ENCODE results near the gene ZNF750.

ZNF750 gene

DNA sequence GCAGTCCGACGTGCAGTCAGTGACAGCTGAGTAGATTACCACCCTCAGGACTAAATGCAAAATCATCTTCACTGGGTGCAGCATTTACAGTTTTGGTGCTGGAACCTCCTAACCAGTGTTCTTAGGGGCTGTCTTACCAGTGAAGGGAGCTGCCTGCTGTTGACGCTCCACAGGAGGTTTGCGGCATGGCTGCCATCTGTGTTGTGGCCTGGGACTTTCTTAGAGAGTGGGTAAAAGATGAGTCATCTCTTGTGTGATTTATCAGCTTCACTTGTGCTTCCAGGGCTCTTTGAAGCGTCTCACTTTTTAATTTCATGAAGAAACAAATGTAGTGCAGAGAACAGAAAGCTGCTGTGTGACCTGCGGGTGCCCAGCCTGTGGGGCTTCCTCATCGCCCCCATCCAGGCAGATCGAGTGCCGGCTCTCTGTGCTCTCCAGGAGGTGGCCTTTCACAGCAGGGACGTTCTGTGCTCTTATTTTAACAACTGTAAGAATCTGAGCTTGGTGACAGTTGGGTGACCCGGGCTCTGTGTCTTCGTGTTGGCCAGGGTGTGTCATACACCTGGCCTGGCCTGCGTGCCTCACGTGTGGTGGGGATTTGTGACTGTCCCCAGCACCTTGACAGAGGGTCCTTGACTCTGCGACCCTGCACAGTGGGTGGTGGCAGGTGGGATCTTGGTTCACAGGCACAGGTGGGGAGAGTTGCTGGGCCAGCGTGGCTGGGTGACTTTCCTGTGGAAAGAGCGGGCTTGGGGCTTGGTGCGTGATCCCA is 24.3 kb upstream of the ZNF750 start:
- H3K9me3 ChIP-seq (ENCODE audit: control insufficient read depth, low read length) = no peaks in the 10 kb centered on the region
- H3K4me3 ChIP-seq (ENCODE audit: low read length) = no peak overlapping the region
- H3K4me1 ChIP-seq (ENCODE audit: control insufficient read depth, insufficient read depth, low read length) = peaks cover 25% of the 10 kb centered on the region
- no peak overlapping the region for H3K9ac ChIP-seq (ENCODE audit: low read length)
- no peaks in the 10 kb centered on the region for H3K36me3 ChIP-seq (ENCODE audit: control insufficient read depth, insufficient read depth, low read length, severe bottlenecking)
- no peaks in the 10 kb centered on the region for H3K27me3 ChIP-seq (replicated peaks; ENCODE audit: control insufficient read depth, insufficient read depth, low read length)
- DNase-seq (ENCODE audit: low read depth) = peak; percentile 59

DNA sequence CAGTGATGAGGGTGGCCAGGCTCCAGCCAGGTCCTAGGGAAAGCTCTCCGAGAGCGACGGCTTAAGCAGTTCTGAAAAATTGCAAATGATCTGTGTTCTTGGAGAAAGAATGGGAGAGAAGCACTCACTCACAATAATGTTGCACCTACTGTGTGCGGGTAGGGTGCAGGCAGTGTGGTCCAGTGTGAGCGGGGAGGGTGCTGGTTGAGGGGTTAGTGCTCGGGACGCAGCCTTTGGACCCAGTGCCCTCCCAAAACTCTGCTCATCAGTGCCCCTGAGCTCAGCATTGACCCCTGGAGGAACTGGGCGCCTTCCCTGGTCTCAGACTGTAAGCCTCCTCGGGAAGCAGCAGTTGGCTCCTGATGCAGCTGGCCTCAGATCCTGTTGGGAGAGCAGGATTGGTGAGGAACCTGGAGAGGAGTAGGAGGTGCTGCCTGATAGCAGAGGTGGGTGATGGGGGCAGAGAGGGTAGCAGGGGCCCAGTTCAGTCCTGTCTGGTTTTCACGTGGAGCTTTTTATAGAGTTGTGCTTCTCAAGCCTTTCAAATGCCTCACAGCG is 23.6 kb upstream of the ZNF750 start:
- H3K27me3 ChIP-seq (replicated peaks; ENCODE audit: control insufficient read depth, insufficient read depth, low read length) = no peaks in the 10 kb centered on the region
- DNase-seq (ENCODE audit: low read depth) = no peak
- H3K36me3 ChIP-seq (ENCODE audit: control insufficient read depth, insufficient read depth, low read length, severe bottlenecking) = no peaks in the 10 kb centered on the region
- H3K9me3 ChIP-seq (ENCODE audit: control insufficient read depth, low read length) = no peaks in the 10 kb centered on the region
- H3K9ac ChIP-seq (ENCODE audit: low read length) = no peak overlapping the region
- H3K4me1 ChIP-seq (ENCODE audit: control insufficient read depth, insufficient read depth, low read length) = peaks cover 25% of the 10 kb centered on the region
- no peak overlapping the region for H3K4me3 ChIP-seq (ENCODE audit: low read length)

DNA sequence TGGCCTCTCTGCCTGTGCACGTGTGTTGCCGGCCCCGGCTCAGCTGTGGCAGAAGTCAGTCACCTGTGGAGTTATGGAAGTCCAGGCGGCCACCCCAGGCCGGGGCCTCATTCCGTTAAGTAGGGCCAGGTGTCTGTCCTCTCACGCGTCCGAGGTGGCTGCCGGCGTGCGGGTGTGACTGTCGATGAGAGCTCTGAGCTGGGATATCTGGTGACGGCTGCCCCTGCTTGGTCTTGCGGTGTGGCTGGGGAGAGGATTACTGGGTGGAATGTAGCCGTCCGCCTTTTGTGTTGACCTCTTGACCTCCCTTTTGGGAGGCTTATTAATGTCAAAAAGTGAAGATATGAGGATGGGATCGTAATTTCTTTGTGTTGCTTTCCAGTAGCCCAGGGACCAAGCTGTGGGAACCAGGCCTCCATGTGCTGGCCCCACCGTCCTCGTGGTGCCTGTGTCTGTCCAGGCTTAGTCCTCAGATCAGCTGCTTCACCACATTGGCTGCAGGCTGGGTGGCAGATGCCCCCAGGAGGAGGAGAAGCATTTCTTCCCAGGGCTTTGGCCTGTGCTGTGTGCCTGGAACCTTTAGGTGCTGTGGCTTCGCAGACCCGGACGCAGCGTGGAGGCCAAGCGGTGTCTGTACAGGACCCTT is 23.0 kb upstream of the ZNF750 start:
- Histone ChIP-seq H3K4me3 (ENCODE audit: low read length) (no peak overlapping the region), H3K36me3 (ENCODE audit: control insufficient read depth, insufficient read depth, low read length, severe bottlenecking) (no peaks in the 10 kb centered on the region), H3K27me3 (replicated peaks; ENCODE audit: control insufficient read depth, insufficient read depth, low read length) (no peaks in the 10 kb centered on the region), H3K9me3 (ENCODE audit: control insufficient read depth, low read length) (no peaks in the 10 kb centered on the region), H3K4me1 (ENCODE audit: control insufficient read depth, insufficient read depth, low read length) (peaks cover 25% of the 10 kb centered on the region), H3K9ac (ENCODE audit: low read length) (no peak overlapping the region)
- DNase-seq (ENCODE audit: low read depth) = no peak

DNA sequence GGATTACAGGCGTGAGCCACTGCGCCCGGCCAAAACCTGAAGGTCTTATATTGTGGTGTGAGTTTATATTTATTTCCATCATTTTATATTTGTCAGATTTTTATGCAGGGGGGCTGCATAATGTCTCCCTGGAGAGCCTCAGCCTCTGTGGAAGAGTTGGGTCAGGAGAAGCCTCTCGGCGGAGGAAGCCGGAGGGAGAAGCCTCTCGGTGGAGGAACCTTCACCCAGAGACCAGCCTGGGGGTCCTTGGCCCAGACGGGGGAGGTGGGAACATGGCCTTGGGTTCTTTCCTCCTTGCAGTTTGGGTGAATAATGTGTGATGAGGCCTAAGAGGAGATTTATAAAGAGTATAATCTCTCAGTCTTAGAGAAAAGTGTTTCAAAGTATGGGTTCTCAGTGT is 22.4 kb upstream of the ZNF750 start:
- H3K4me1 ChIP-seq (ENCODE audit: control insufficient read depth, insufficient read depth, low read length) = peaks cover 23% of the 10 kb centered on the region
- H3K27me3 ChIP-seq (replicated peaks; ENCODE audit: control insufficient read depth, insufficient read depth, low read length) = no peaks in the 10 kb centered on the region
- DNase-seq (ENCODE audit: low read depth) = no peak
- H3K4me3 ChIP-seq (ENCODE audit: low read length) = no peak overlapping the region
- no peaks in the 10 kb centered on the region for H3K9me3 ChIP-seq (ENCODE audit: control insufficient read depth, low read length)
- no peak overlapping the region for H3K9ac ChIP-seq (ENCODE audit: low read length)
- H3K36me3 ChIP-seq (ENCODE audit: control insufficient read depth, insufficient read depth, low read length, severe bottlenecking) = no peaks in the 10 kb centered on the region

DNA sequence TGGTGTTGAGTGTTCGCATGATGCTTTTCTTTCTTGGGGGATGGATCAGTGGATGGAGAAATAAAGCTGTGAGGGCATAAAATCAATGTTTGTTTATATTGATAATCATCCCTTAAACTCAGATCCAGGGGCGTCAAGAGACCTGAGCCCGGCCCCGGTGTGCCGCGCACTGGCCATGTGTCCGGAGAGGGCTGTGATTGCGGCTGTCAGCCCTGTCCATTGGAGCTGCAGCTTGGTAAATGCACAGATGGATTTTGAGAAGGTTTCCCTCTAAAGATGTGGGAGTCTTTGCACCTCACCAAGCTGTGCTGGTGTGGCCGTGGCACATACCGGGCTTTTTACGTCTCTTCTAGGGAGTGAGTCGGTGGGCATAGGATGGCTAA is 21.6 kb upstream of the ZNF750 start:
- Histone ChIP-seq H3K9ac (ENCODE audit: low read length) (no peak overlapping the region), H3K4me3 (ENCODE audit: low read length) (no peak overlapping the region), H3K36me3 (ENCODE audit: control insufficient read depth, insufficient read depth, low read length, severe bottlenecking) (no peaks in the 10 kb centered on the region), H3K27me3 (replicated peaks; ENCODE audit: control insufficient read depth, insufficient read depth, low read length) (no peaks in the 10 kb centered on the region), H3K9me3 (ENCODE audit: control insufficient read depth, low read length) (no peaks in the 10 kb centered on the region), H3K4me1 (ENCODE audit: control insufficient read depth, insufficient read depth, low read length) (peaks cover 15% of the 10 kb centered on the region)
- no peak for DNase-seq (ENCODE audit: low read depth)

DNA sequence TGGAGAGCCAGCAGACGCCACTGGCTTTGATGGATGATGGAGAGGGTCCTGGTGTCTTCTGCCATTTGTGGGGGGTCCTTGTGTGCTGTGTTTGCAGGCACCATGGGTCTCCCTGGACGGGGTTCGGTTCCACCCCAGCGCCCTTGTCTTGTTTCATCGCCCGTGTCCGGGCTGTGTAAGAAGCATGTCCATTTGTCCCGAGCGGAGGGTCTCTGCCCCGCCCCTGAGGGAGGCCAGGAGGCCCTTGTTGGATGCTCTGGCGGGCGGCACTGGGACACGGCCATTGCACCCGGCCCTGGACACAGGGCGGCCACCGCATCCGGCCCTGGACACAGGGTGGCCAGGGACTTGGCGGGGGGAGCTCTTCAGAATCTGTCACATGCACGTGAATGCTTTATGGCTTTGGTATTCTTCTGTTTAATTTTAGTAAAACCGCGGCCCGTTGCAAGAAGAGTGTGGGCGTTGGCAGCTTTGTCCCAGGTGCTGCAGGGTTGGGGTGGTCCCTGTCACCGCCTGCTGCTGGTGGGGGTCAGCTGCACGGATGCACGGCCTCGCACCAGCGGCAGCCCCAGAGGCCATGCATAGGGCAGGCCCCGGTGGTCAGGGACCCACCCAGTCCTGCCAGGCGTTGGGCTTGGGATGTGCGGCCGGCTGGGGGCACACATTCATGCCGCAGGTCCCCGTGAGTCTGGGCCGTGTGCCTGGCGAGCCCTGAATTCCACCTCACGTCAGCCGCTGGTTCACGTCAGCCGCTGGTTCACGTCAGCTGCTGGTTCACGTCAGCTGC is 21.0 kb upstream of the ZNF750 start:
- DNase-seq (ENCODE audit: low read depth) = no peak
- no peaks in the 10 kb centered on the region for H3K27me3 ChIP-seq (replicated peaks; ENCODE audit: control insufficient read depth, insufficient read depth, low read length)
- H3K9me3 ChIP-seq (ENCODE audit: control insufficient read depth, low read length) = no peaks in the 10 kb centered on the region
- H3K4me1 ChIP-seq (ENCODE audit: control insufficient read depth, insufficient read depth, low read length) = peaks cover 15% of the 10 kb centered on the region
- H3K4me3 ChIP-seq (ENCODE audit: low read length) = no peak overlapping the region
- no peaks in the 10 kb centered on the region for H3K36me3 ChIP-seq (ENCODE audit: control insufficient read depth, insufficient read depth, low read length, severe bottlenecking)
- H3K9ac ChIP-seq (ENCODE audit: low read length) = no peak overlapping the region

DNA sequence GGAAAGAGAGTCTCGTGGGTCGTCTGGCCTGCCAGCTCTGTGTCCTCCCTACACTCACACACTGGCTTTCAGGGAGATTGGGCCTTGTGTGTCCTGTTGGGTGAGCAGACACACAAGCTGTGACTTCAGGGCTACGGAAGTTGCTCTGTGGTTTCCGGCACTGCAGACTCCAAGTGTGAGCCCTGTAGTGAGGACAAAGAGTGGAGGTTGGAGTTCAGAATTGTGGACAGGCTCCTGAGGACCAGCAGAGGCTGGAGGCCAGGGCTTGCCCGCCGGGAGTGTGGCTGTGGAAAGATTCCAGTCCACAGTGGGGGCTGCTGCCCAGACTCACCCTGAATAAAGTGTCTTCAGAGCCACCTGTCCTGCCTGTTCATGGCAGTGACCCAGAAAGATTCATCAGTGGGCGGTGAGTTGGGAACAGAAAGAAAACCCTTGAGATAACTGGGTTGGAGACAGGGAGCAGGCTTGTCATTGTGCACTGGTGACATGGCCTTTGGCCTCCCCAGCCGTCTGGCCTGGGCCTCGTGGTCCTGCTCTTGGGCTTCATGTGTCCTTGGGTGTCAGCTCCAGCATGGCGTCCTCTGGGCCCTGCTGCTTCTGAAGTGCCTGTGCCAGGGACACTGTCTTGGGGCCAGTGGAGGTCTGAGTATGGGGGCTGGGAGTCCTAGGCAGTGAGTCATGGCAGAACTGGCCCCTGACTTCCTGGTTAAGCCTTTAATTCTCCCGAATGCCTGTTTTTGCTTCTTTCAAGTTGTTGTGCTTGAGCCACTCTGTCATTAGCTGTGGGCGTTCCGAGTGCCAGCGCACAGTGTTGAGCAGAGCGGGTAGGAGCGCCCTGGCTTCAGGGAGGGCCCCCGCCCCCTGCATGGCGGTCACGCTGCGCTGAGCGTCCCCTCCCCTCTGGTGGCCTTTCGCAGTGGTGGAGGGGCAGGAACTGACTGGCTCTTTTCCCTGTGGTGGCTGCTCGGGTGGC is 19.9 kb upstream of the ZNF750 start:
- no peak overlapping the region for H3K4me3 ChIP-seq (ENCODE audit: low read length)
- H3K4me1 ChIP-seq (ENCODE audit: control insufficient read depth, insufficient read depth, low read length) = peaks cover 15% of the 10 kb centered on the region
- peak; percentile 65 for DNase-seq (ENCODE audit: low read depth)
- H3K27me3 ChIP-seq (replicated peaks; ENCODE audit: control insufficient read depth, insufficient read depth, low read length) = no peaks in the 10 kb centered on the region
- no peaks in the 10 kb centered on the region for H3K9me3 ChIP-seq (ENCODE audit: control insufficient read depth, low read length)
- no peak overlapping the region for H3K9ac ChIP-seq (ENCODE audit: low read length)
- H3K36me3 ChIP-seq (ENCODE audit: control insufficient read depth, insufficient read depth, low read length, severe bottlenecking) = no peaks in the 10 kb centered on the region

DNA sequence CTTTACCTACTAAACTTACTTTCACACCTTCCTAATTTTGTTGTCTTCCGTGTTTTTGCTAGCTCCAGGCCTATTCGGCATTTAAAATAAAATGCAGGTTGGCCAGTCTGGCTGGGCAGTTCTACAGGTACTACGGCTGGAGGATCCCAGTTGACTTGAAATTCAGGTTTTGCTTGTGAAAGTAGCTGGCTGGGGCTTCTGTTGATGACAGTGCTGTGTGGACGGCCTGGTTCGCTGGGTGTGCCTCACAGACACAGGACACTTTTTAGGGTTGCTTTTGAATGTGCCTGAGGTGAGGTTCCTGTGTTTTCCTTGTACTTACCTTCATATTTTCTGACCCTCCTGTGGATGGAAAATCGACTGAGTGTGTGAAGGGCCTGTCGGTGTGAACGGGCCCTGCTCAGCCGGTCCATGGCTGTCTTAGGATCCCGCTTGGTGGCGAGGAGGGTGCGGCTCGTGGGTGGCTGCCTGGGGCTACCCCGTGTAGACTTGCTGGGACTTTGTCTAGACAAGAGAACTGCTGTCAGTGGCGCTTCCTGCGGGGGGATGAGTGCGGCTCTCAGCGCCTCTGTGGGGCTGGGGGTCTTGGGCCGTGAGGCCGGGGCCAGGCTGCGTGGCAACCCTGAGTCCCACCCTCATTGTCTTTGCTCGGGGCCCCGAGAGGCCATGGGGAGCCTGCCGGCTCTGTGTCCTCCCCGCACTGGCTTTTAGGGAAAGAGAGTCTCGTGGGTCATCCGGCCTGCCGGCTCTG is 18.7 kb upstream of the ZNF750 start:
- Histone ChIP-seq H3K4me1 (ENCODE audit: control insufficient read depth, insufficient read depth, low read length) (peaks cover 9% of the 10 kb centered on the region), H3K9me3 (ENCODE audit: control insufficient read depth, low read length) (no peaks in the 10 kb centered on the region), H3K9ac (ENCODE audit: low read length) (no peak overlapping the region), H3K4me3 (ENCODE audit: low read length) (no peak overlapping the region), H3K36me3 (ENCODE audit: control insufficient read depth, insufficient read depth, low read length, severe bottlenecking) (peaks cover 4% of the 10 kb centered on the region), H3K27me3 (replicated peaks; ENCODE audit: control insufficient read depth, insufficient read depth, low read length) (no peaks in the 10 kb centered on the region)
- no peak for DNase-seq (ENCODE audit: low read depth)

DNA sequence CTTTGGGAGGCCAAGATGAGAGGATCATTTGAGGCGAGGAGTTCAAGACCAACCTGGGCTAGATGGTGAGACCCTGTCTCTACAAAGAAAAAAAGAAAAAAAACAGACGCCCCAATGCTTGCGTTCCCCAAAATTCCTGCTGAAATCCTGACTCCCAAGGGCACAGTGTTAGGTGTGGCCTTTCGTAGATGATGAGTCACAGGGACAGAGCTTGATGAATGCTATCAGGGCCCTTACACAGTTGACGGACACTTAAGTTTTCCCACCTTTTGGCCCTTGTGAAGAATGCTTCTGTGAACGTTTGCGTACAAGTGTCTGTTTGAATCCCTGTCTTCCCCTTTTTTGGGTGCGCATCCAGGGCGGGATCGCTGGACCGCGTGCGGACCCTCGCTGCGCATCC is 16.5 kb upstream of the ZNF750 start:
- DNase-seq (ENCODE audit: low read depth) = no peak

DNA sequence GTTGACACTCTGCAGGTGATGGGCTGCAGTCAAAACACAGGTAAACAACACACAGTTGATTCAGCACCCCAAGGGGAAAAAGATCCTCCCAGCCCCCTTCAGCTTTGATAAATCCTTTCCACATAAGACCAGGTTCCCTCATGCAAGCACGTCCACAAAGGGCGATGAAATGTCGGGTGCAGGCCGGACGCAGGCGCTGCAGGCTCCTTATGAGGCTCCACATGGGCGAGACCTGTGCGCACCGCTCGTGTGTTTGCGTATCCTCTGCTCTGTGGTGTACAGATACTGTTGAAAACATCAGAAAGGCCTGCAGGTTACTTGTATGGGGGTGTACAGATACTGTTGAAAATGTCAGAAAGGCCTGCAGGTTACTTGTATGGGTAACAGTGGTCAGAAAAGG is 14.4 kb upstream of the ZNF750 start:
- H3K4me1 ChIP-seq (ENCODE audit: control insufficient read depth, insufficient read depth, low read length) = no peaks in the 10 kb centered on the region
- no peaks in the 10 kb centered on the region for H3K27me3 ChIP-seq (replicated peaks; ENCODE audit: control insufficient read depth, insufficient read depth, low read length)
- H3K36me3 ChIP-seq (ENCODE audit: control insufficient read depth, insufficient read depth, low read length, severe bottlenecking) = peaks cover 4% of the 10 kb centered on the region
- no peaks in the 10 kb centered on the region for H3K9me3 ChIP-seq (ENCODE audit: control insufficient read depth, low read length)
- no peak overlapping the region for H3K4me3 ChIP-seq (ENCODE audit: low read length)
- no peak for DNase-seq (ENCODE audit: low read depth)
- no peak overlapping the region for H3K9ac ChIP-seq (ENCODE audit: low read length)

More for the DNA sequence above, 16.5 kb upstream of the ZNF750 start:
- Histone ChIP-seq H3K36me3 (ENCODE audit: control insufficient read depth, insufficient read depth, low read length, severe bottlenecking) (peaks cover 4% of the 10 kb centered on the region), H3K4me1 (ENCODE audit: control insufficient read depth, insufficient read depth, low read length) (peaks cover 9% of the 10 kb centered on the region), H3K9me3 (ENCODE audit: control insufficient read depth, low read length) (no peaks in the 10 kb centered on the region), H3K27me3 (replicated peaks; ENCODE audit: control insufficient read depth, insufficient read depth, low read length) (no peaks in the 10 kb centered on the region), H3K4me3 (ENCODE audit: low read length) (no peak overlapping the region), H3K9ac (ENCODE audit: low read length) (no peak overlapping the region)

All from adipocyte (in vitro differentiated cells).